GM12873 (cell line): ENCODE results near the gene MAPK12.

Experiments
- CTCF ChIP-seq: IDR thresholded peaks from 2 replicates; pipeline ENCODE4 v1.5.1; 2012; ENCODE audit warnings: low read depth, mild to moderate bottlenecking, moderate library complexity, low read length, control low read depth; ENCODE audit not compliant: insufficient read depth; ENCODE audit errors: missing control alignments

Gene MAPK12

DNA sequence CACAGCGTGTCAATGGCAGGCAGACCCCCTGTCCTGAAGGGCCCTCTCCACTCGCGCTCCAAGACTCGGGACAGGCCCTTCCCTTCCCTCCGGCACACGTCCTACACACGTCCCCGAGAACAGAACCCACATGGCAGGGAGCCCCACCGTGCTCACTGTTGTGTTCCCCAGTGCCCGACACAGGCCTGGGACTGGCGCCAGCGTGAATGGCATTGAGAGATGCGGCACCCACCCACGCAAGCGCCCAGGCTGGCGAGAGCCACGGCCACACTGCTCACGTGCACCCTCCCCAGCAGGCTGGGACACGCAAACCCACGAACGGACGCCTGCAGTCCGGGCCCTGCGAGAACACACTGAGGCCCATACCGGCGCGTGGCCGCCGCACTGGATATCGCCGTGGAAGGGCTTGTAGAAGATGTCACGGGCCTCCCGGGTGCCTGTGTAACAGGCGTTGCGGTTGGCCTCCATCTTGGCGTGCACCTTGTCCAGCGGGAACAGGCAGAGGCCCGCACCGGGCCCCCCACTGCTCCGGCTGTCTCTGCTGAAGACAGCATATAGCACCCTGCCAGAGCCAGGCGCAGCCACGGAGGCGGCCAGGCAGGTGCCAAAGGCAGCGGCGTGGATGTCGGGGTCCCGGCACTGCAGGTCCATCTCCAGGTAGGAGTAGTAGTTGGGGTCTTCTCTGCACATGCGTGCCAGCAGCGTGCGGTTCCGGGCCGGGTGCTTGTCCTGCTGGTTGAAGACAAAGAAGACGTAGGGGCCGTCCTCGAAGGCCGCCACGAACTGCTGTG is 27.9 kb upstream of the MAPK12 start:
- no peak for TF ChIP-seq CTCF

DNA sequence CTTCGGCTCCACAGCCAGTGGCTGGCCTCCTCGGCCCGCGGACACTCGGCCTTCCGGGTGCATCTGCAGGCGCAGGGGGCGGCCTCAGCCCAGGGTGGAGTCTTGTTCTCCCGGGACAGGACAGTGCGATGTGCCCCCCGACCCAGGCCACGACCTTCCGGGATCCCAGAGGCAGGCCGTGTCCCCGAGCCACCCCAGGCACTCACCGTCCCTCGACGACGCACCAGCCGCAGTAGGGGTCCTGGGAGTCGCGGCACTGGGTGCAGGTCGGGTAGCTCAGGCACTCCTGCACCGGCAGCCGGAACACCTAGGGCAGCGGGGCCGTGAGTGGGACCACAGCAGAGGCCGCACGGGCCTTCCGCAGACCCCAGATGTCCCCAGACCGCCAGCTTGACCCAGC is 26.2 kb upstream of the MAPK12 start:
- TF ChIP-seq CTCF = no peak

DNA sequence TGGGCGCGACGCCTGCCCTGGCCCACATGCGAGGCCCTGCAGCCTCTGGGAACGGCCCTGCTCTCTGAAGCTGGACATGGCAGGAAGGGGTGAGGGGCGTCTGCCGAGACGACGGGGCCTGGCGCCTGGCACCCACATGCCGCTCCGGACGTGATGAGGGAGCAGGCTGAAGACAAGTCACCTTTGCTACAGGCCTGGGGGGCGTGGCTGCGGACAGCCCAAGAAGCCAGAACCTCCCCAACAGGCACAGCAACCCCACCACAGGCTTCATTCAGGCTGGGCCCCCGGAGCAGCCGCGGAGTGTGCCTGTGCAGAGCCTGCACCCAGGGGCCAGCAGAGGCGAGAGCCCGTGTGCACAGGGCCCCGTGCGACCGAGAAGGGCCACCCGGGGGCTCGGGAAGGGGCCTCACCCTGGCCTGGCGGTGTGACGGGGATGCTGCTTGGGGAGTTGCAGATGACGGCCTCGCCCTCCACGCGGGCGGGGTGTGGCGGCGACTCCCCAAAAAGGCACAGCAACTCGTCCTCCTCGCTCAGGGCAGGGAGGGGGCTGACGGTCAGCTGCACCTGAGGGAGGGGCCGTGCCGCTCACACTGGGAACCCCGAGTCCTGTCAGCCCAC is 25.3 kb upstream of the MAPK12 start:
- TF ChIP-seq CTCF = no peak

- TF ChIP-seq CTCF = no peak
These were observed 24.8 kb upstream of the MAPK12 start for GRCh38 chr22:50286275-50286674.

- TF ChIP-seq CTCF = no peak
These were observed 24.2 kb upstream of the MAPK12 start for GRCh38 chr22:50285568-50286229.

DNA sequence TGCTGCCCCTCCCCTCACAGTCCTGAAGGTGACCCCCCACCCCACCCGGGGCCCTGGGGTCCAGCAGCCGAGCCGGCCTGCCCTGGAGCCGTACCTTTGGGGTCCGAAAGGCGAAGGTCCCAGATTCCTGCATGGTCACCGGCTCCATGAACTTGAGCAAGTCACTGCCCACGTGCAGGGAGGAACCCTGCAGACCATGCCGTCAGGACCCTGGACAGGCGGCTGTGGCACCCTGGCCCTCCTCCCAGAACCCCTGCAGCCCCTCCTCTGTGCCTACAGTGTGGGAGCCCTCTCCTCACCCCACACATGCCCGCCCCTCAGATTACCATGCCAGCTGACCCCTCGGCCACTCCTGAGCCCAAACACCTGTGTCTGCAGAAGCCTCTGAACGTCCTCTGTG is 23.0 kb upstream of the MAPK12 start:
- no peak for TF ChIP-seq CTCF

- no peak for TF ChIP-seq CTCF
These were observed 22.3 kb upstream of the MAPK12 start for GRCh38 chr22:50283821-50284220.
